VCaP (cell line): ENCODE results near the gene RELCH.
"Not testable (repeated sequence)": the region's sequence is repeated elsewhere in the genome, so short reads cannot be mapped to it uniquely, and the experiment has no call there.

Source experiments
- H3K27ac ChIP-seq: fragments of 450-650 bp; 2 replicates; pipeline ENCODE4 v1.5.1; 2017
- TF ChIP-seq, protein P1 (sequence below): fragments of 450-650 bp; conservative IDR thresholded peaks from 2 replicates; pipeline ENCODE4 v1.5.1; 2017; ENCODE audit warnings: mild to moderate bottlenecking, moderate library complexity

RELCH gene

DNA sequence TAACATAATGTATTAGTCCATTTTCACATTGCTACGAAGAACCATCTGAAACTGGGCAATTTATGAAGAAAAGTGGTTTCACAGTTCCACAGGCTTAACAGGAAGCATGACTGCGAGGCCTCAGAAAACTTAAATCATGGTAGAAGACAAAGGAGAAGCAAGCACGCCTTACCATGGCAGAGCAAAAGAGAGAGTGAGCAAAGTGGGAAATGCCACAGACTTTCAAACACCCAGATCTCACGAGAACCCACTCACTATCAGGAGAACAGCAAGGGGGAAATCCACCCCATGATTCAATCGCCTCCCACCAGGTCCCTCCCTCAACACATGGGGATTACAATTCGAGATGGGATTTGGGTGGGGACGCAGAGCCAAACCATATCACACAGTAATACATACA is 22.7 kb upstream of the RELCH start:
- TF ChIP-seq, protein P1, sequence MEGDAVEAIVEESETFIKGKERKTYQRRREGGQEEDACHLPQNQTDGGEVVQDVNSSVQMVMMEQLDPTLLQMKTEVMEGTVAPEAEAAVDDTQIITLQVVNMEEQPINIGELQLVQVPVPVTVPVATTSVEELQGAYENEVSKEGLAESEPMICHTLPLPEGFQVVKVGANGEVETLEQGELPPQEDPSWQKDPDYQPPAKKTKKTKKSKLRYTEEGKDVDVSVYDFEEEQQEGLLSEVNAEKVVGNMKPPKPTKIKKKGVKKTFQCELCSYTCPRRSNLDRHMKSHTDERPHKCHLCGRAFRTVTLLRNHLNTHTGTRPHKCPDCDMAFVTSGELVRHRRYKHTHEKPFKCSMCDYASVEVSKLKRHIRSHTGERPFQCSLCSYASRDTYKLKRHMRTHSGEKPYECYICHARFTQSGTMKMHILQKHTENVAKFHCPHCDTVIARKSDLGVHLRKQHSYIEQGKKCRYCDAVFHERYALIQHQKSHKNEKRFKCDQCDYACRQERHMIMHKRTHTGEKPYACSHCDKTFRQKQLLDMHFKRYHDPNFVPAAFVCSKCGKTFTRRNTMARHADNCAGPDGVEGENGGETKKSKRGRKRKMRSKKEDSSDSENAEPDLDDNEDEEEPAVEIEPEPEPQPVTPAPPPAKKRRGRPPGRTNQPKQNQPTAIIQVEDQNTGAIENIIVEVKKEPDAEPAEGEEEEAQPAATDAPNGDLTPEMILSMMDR, result no peak
- H3K27ac ChIP-seq, result no peak overlapping the region

DNA sequence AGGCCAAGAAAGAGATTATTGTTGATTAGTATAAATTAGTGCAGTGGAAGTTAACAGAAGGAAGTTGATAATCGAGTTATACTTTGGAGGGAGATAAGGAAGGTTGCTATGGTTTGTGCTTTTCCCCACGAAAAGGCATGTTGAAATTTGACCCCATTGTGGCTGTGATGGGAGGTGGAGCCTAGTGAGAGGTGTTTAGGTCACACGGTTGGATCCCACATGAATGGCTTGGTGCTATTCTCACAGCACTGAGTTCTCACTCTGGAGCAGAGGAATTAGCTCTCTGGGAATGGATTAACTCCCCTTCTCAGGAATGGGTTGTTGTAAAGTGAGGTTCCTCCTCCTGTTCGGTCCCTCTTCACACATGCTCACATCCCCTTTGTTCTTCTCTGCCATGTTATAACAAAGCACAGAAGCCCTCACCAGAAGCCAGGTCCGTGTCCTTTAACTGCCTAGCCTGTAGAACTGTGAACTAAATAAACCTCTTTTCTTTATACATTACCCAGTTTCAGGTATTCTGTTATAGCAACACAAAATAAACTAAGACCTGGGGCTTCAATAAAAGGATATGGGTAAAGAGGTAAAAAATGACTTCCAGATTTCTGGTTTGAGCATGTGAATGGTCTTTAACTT is 22.1 kb upstream of the RELCH start:
- TF ChIP-seq, protein P1, result no peak
- no peak overlapping the region for H3K27ac ChIP-seq

DNA sequence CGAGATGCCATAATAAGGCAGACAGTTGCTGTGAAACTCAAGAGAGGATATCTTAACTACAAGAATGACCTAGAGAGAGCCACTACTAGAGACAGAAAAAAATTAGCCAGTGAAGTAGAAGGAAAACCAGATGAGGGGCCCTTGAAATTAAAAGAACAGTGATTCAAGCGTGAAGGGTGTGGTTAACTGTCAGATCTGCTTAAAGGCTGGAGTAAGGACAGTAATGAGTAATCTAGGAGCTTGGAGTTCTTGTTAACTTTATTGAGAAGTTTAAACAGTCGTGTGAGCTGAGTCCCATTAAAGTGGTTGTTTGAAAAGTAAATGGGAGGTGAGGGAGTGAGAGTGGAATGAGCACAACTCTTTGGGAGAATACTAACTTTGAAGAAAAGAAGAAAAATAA is 21.5 kb upstream of the RELCH start:
- H3K27ac ChIP-seq, result no peak overlapping the region
- TF ChIP-seq, protein P1, result no peak

DNA sequence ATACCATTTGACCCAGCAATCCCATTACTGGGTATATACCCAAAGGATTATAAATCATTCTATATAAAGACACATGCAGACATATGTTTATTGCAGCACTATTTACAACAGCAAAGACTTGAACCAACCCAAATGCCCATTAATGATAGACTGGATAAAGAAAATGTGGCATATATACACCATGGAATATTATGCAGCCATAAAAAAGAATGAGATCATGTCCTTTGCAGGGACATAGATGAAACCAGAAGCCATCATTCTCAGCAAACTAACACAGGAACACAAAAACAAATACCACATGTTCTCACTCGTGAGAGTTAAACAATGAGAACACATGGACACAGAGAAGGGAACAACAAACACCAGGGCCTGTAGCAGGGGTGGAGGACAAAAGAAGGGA is 20.5 kb upstream of the RELCH start:
- H3K27ac ChIP-seq, result not testable (repeated sequence)

DNA sequence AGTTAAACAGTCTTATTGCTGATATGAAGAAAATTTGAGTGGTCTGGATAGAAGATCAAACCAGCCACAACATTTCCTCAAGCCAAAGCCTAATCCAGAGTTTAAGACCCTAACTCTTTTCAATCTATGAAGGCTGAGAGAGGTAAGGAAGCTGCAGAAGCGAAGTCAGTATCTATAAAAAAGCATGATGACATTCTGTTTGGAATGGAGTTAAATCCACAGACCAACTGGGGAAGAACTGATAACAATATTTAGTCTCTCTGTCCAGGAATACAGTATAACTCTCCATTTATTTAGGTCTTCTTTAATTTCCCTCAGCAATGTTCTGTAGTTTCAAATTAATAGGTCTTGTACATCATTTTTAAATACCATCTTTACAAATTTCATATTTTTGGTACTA is 16.2 kb upstream of the RELCH start:
- TF ChIP-seq, protein P1, result no peak
- H3K27ac ChIP-seq, result no peak overlapping the region

DNA sequence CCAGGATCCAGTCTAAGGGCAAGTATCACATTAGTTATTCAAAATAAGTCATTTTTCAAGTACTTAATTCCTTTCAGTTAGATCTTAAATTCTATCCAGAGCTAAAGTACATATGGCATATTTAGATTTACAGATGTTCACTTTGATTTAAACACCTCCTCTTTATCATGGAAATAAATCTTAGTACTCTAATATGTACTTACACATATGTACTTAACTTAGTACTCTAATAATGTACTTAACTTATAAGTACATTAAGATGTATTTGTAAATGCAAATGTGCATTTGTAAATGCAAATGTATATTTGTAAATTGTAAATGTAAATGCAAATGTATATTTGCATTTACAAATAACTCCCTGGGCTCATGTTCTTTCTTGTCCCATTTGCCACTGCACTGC is 14.8 kb upstream of the RELCH start:
- no peak overlapping the region for H3K27ac ChIP-seq
- TF ChIP-seq, protein P1, result no peak

DNA sequence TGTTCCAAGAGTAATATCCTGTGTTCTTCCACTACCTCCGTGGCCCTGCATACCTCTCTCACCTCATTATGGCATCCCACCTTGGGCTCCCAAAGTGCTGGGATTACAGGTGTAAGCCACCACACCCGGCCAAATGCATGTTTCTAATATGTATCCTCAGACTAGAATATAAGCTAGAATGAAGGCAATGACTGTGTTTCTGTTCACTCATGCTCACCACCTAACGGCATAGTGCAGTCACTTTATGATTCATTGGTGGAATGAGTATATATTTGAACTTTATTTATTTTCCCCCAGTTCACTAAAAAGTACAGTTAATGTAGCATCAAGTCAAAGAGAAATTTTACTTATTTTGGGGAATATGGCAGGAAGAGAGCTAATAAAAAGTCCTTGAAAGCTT is 11.5 kb upstream of the RELCH start:
- H3K27ac ChIP-seq, result no peak overlapping the region
- TF ChIP-seq, protein P1, result no peak

DNA sequence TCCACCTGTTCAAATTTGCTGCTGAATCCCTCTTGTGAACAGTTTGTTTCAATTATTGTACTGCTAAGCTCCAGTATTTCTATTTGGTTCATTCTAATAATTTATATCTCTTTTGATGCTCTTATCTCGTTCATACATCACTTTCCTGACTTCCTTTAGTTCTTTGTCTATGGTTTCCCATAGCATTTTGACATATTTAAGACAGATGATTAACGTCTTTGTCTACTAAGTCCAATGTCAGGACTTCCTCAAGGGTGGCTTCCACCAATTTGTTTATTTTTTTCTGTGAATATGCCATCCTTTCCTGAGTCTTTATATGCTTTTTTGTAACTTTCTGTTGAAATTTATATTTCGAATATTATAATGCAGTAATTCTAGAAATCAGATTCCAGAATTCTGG is 9.8 kb upstream of the RELCH start:
- TF ChIP-seq, protein P1, result no peak
- no peak overlapping the region for H3K27ac ChIP-seq
